HepG2 (cell line): ENCODE measurements around the gene SPN.

Experiments used
- ELF1 ChIP-seq: sonication (generic); formaldehyde crosslinking; IDR thresholded peaks from 2 replicates; pipeline ENCODE4 v1.4.0; 2020; ENCODE audit warnings: missing genetic modification reagents
- TF ChIP-seq, protein P1 (sequence below): sonication (generic); formaldehyde crosslinking; IDR thresholded peaks from 2 replicates; pipeline ENCODE4 v1.5.0; 2020; ENCODE audit warnings: mild to moderate bottlenecking, missing genetic modification reagents, moderate library complexity

DNA sequence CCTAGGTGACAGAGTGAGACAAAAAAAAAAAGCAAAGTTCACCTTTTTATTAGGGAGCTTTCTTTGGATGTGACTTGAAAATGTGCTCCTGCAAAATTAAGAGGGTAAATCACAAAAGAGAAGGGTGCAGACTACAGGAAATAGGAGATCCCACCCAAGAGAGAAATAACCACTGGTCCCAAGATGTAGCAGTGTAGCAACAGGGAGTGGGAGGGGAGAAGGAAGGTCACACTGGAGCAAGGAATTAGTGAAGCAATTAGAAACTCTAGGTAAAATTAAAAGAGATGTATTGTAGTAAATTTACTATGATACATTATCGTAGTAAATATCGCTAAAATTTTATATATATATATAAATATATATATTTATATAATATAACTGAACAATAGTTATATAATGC is 12.3 kb upstream of the SPN start:
- TF ChIP-seq, protein P1, sequence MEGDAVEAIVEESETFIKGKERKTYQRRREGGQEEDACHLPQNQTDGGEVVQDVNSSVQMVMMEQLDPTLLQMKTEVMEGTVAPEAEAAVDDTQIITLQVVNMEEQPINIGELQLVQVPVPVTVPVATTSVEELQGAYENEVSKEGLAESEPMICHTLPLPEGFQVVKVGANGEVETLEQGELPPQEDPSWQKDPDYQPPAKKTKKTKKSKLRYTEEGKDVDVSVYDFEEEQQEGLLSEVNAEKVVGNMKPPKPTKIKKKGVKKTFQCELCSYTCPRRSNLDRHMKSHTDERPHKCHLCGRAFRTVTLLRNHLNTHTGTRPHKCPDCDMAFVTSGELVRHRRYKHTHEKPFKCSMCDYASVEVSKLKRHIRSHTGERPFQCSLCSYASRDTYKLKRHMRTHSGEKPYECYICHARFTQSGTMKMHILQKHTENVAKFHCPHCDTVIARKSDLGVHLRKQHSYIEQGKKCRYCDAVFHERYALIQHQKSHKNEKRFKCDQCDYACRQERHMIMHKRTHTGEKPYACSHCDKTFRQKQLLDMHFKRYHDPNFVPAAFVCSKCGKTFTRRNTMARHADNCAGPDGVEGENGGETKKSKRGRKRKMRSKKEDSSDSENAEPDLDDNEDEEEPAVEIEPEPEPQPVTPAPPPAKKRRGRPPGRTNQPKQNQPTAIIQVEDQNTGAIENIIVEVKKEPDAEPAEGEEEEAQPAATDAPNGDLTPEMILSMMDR (CRISPR knock-in tag), result no peak
- TF ChIP-seq ELF1 (CRISPR knock-in tag), result no peak
